ENCODE measurements around the gene SCARF1. TPM values are rescaled to one million over a fixed set of nuclear protein-coding genes. Genes with fewer than 3 reads are reported as not detected.

Gene SCARF1
- total RNA-seq, 1 experiment from 2014 or later = 4.9 TPM

GRCh38 chr17:1636732-1637285 is 8.7 kb downstream of the SCARF1 start (continued):
- TF ChIP-seq ATF6 (CRISPR knock-in tag; IDR thresholded peaks at IDR 0.05) = no peak
- no peak for TF ChIP-seq ZBTB21 (CRISPR knock-in tag; IDR thresholded peaks at IDR 0.05; ENCODE audit: borderline replicate concordance)
- TF ChIP-seq PRRX2 (CRISPR knock-in tag; IDR thresholded peaks at IDR 0.05) = no peak
- TF ChIP-seq CBFB (CRISPR knock-in tag; IDR thresholded peaks at IDR 0.05; ENCODE audit: low read depth) = no peak
- no peak for TF ChIP-seq ZNF423 (CRISPR knock-in tag; IDR thresholded peaks at IDR 0.05)
- no peak for TF ChIP-seq CTCF (IDR thresholded peaks at IDR 0.05)
- no peak for TF ChIP-seq CREM (CRISPR knock-in tag; IDR thresholded peaks at IDR 0.05)

- no peak for DNase-seq (ENCODE audit: low spot score)
- Mint-ChIP-seq H3K4me1 (peaks cover 15% of the 10 kb centered on the region), H3K4me3 (no peak overlapping the region), H3K27ac (no peak overlapping the region), H3K27me3 (ENCODE audit: low read depth) (peaks cover 5% of the 10 kb centered on the region; the same call in 1 of the 2 replicates), H3K9me3 (no peaks in the 10 kb centered on the region), H3K36me3 (peaks cover 2% of the 10 kb centered on the region; the same call in 1 of the 2 replicates)
- ATAC-seq = no peak
- POLR2A ChIA-PET = no interaction called here
- TF ChIP-seq ZNF396 (CRISPR knock-in tag; IDR thresholded peaks at IDR 0.05; ENCODE audit: borderline replicate concordance) (no peak), NR3C1 (CRISPR knock-in tag; conservative IDR thresholded peaks at IDR 0.05; ENCODE audit: low read depth) (no peak), USF2 (CRISPR knock-in tag; IDR thresholded peaks at IDR 0.05) (no peak), FOXJ3 (CRISPR knock-in tag; IDR thresholded peaks at IDR 0.05; ENCODE audit: borderline replicate concordance) (no peak), ZNF416 (CRISPR knock-in tag; IDR thresholded peaks at IDR 0.05) (no peak), NR2C2 (CRISPR knock-in tag; IDR thresholded peaks at IDR 0.05) (no peak), ESRRA (CRISPR knock-in tag; IDR thresholded peaks at IDR 0.05; ENCODE audit: borderline replicate concordance) (no peak), CDX4 (CRISPR knock-in tag; IDR thresholded peaks at IDR 0.05; ENCODE audit: borderline replicate concordance) (no peak), ZNF423 (CRISPR knock-in tag; IDR thresholded peaks at IDR 0.05) (no peak), FOXK1 (CRISPR knock-in tag; IDR thresholded peaks at IDR 0.05) (no peak), NFYB (CRISPR knock-in tag; conservative IDR thresholded peaks at IDR 0.05; ENCODE audit: low read depth) (no peak)
- CTCF ChIA-PET = interaction anchor here (1.9 kb wide), 2 partner anchors 13 to 62 kb away, joined by 4 to 9 read pairs; partner anchors contain the start of gene RILP
Observed at GRCh38 chr17:1635675-1636465, 9.7 kb downstream of the SCARF1 start.
